Endothelial cell (in vitro differentiated cells): Measurements from ENCODE around the gene CADM2. TPM values are rescaled to one million over a fixed set of nuclear protein-coding genes. Genes with fewer than 3 reads are reported as not detected.

Experiments used
- DNase-seq: peaks from one replicate; pipeline ENCODE4 v3.0.0; 2021; ENCODE audit warnings: low spot score
- H3K27ac Mint-ChIP-seq: one replicate; pipeline ENCODE4 v1.8.0; 2021; ENCODE audit warnings: mixed read lengths, inconsistent platforms; ENCODE audit not compliant: unreplicated experiment
- H3K27me3 Mint-ChIP-seq: one replicate; pipeline ENCODE4 v1.8.0; 2021; ENCODE audit warnings: mild to moderate bottlenecking, moderate library complexity, mixed read lengths, inconsistent platforms; ENCODE audit not compliant: unreplicated experiment
- H3K36me3 Mint-ChIP-seq: one replicate; pipeline ENCODE4 v1.8.0; 2021; ENCODE audit warnings: mild to moderate bottlenecking, low read depth, mixed read lengths, inconsistent platforms; ENCODE audit not compliant: unreplicated experiment
- H3K4me1 Mint-ChIP-seq: one replicate; pipeline ENCODE4 v1.8.0; 2021; ENCODE audit warnings: mild to moderate bottlenecking, mixed read lengths, inconsistent platforms; ENCODE audit not compliant: unreplicated experiment
- H3K4me3 Mint-ChIP-seq: one replicate; pipeline ENCODE4 v1.8.0; 2021; ENCODE audit warnings: mild to moderate bottlenecking, mixed read lengths, inconsistent platforms; ENCODE audit not compliant: unreplicated experiment
- H3K9me3 Mint-ChIP-seq: one replicate; pipeline ENCODE4 v1.8.0; 2021; ENCODE audit warnings: mixed read lengths, inconsistent platforms; ENCODE audit not compliant: unreplicated experiment
- total RNA-seq: library from RNA; stranded (reverse); fragmentation: NEBNext Ultra II Directional; extraction: Animal tissue kit (Norgen Biotek cat#: 25700); gene quantifications from one replicate; pipeline ENCODE4 v1.2.1, GENCODE V29; 2021; ENCODE audit not compliant: unreplicated experiment
- TF ChIP-seq, protein P1 (sequence below): fragments of 200-600 bp; sonication (generic); IDR thresholded peaks from one replicate; pipeline ENCODE4 v1.5.0; 2021; ENCODE audit warnings: antibody characterized with exemption; ENCODE audit not compliant: unreplicated experiment

CADM2 gene
- total RNA-seq, 1 donor from 2014 or later: 0.97 TPM

DNA sequence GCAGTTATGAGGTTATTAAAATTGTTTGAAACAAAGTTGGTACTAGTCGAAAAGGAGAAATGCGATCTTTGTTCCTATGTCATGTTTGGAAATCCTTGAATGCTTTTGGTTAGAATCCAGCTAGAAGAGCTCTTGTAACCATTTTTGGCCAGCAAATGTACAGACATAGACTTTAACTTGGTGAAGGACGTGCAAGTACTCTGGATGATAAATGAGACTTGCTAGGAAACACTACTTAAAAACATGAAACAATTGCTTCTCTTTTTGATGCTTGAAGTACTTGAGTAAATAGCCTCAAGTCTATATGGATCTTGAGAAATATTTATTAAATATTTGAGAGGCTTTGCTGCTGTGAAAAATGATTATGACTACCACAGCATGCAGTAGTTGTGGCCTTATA, 95.8 kb downstream of the CADM2 start:
- H3K27ac Mint-ChIP-seq: no peak overlapping the region
- no peaks in the 10 kb centered on the region for H3K27me3 Mint-ChIP-seq
- H3K4me1 Mint-ChIP-seq: no peaks in the 10 kb centered on the region
- H3K36me3 Mint-ChIP-seq: no peaks in the 10 kb centered on the region
- TF ChIP-seq, protein P1, sequence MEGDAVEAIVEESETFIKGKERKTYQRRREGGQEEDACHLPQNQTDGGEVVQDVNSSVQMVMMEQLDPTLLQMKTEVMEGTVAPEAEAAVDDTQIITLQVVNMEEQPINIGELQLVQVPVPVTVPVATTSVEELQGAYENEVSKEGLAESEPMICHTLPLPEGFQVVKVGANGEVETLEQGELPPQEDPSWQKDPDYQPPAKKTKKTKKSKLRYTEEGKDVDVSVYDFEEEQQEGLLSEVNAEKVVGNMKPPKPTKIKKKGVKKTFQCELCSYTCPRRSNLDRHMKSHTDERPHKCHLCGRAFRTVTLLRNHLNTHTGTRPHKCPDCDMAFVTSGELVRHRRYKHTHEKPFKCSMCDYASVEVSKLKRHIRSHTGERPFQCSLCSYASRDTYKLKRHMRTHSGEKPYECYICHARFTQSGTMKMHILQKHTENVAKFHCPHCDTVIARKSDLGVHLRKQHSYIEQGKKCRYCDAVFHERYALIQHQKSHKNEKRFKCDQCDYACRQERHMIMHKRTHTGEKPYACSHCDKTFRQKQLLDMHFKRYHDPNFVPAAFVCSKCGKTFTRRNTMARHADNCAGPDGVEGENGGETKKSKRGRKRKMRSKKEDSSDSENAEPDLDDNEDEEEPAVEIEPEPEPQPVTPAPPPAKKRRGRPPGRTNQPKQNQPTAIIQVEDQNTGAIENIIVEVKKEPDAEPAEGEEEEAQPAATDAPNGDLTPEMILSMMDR: no peak
- no peak overlapping the region for H3K4me3 Mint-ChIP-seq
- H3K9me3 Mint-ChIP-seq: no peaks in the 10 kb centered on the region
- DNase-seq: no peak

DNA sequence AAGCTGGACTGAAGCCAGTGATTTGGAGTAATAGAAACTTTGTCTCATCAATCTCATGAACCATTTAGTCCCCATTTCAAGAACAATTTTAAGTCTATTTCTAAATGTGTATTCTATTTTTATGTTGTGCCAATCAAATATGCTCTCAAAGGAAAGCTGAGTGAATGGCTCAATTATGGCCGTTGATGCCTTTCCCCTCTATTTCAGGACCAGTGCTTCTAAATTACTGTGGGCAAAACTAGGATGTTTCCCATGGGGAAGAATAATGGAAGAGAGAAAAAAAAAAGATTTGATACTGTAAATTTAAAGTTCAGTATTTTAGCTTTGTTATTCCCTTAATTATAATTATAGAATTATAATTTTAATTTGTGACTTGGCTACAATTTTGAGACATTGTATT, 110.1 kb downstream of the CADM2 start:
- DNase-seq: no peak
- H3K4me1 Mint-ChIP-seq: peaks cover 16% of the 10 kb centered on the region
- H3K27ac Mint-ChIP-seq: no peak overlapping the region
- H3K27me3 Mint-ChIP-seq: no peaks in the 10 kb centered on the region
- H3K9me3 Mint-ChIP-seq: no peaks in the 10 kb centered on the region
- no peaks in the 10 kb centered on the region for H3K36me3 Mint-ChIP-seq
- TF ChIP-seq, protein P1: no peak
- no peak overlapping the region for H3K4me3 Mint-ChIP-seq

DNA sequence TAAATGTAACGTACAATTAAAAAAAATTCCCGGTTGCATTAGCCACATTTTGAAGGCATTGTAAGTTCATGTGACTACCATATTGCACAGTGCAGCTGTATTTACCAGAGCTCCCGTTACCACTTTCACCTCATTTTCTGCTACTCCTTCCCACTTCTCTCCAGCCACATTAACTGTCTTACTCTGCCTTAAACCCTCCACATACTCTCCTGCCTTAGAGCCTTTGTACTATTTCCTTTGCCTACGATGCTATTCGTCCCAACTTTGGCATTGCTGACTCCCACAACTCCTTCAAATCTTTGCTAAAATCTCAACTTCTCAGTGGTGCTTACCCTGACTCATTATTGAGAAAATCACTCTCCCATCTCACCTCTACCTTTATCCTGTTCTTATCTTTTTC, 115.2 kb downstream of the CADM2 start:
- TF ChIP-seq, protein P1: no peak
- Mint-ChIP-seq H3K4me1 (peaks cover 3% of the 10 kb centered on the region), H3K36me3 (no peaks in the 10 kb centered on the region), H3K4me3 (no peak overlapping the region), H3K27ac (no peak overlapping the region), H3K27me3 (no peaks in the 10 kb centered on the region), H3K9me3 (no peaks in the 10 kb centered on the region)
- no peak for DNase-seq

DNA sequence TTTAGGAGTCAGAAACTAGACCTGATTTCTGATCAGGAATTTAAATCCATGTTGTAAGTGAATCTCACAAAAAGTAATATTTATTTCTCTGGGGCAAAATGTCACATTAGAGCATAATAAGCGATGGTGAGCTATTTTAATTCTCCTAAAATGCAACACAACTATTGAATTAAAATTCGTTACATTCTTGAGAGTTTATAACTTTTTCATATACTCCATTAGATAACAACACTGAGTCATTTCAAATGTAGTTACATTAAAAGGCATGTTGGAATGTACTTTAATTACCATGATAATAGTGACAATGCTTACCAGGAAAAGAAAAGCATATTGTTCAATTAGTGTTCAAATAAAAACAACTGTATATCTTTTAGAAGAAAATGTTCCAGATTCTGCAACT, 116.9 kb downstream of the CADM2 start:
- Mint-ChIP-seq H3K27me3 (no peaks in the 10 kb centered on the region), H3K36me3 (no peaks in the 10 kb centered on the region), H3K27ac (no peak overlapping the region), H3K9me3 (no peaks in the 10 kb centered on the region), H3K4me1 (peaks cover 3% of the 10 kb centered on the region), H3K4me3 (no peak overlapping the region)
- DNase-seq: no peak
- TF ChIP-seq, protein P1: no peak

DNA sequence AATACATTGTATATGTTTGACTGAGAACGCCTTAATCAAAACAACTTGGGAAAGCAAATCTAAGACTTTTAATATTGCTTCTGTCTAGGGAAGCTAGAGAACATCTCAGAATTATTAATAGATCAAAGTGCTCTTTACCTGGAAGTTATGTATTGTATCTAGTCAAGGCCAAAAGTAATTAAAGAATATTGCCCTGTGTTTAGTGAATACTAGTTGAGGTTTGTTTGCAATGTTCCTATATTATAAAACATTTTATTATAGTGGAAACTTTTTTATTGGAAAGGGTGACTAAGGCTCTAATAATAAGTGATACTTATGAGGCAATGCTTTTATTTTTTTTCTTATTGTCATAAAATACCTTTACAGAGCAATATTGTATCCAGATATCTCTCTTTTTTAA, 118.2 kb downstream of the CADM2 start:
- no peak for DNase-seq
- no peak overlapping the region for H3K4me3 Mint-ChIP-seq
- H3K9me3 Mint-ChIP-seq: no peaks in the 10 kb centered on the region
- TF ChIP-seq, protein P1: no peak
- no peaks in the 10 kb centered on the region for H3K27me3 Mint-ChIP-seq
- H3K4me1 Mint-ChIP-seq: peaks cover 3% of the 10 kb centered on the region
- H3K27ac Mint-ChIP-seq: no peak overlapping the region
- H3K36me3 Mint-ChIP-seq: no peaks in the 10 kb centered on the region
